Smooth muscle cell (in vitro differentiated cells): ENCODE measurements around the gene FGD3. TPM values are rescaled to one million over a fixed set of nuclear protein-coding genes. Genes with fewer than 3 reads are reported as not detected.

Source experiments
- DNase-seq: peaks from one replicate; lab custom pipeline; 2025; ENCODE audit not compliant: unreplicated experiment; lab: John Stamatoyannopoulos, UW
- H2AFZ ChIP-seq: fragments of 200-600 bp; sonication (generic); 2 replicates; pipeline ENCODE4 v1.6.0; 2016; ENCODE audit warnings: antibody characterized with exemption, low read depth, mild to moderate bottlenecking
- H3F3A ChIP-seq: fragments of 200-600 bp; sonication (generic); 2 replicates; pipeline ENCODE4 v1.6.0; 2017; ENCODE audit warnings: antibody characterized with exemption, low read depth
- H3K27ac ChIP-seq: fragments of 200-600 bp; sonication (generic); 2 replicates; pipeline ENCODE4 v1.5.1; 2016; ENCODE audit warnings: low read depth, mild to moderate bottlenecking
- H3K27me3 ChIP-seq: fragments of 200-600 bp; sonication (generic); 2 replicates; pipeline ENCODE4 v1.6.1; 2016; ENCODE audit warnings: low read depth, mild to moderate bottlenecking
- H3K36me3 ChIP-seq: fragments of 200-600 bp; sonication (generic); 2 replicates; pipeline ENCODE4 v1.5.1; 2016; ENCODE audit warnings: low read depth
- H3K4me1 ChIP-seq: fragments of 200-600 bp; sonication (generic); 2 replicates; pipeline ENCODE4 v1.5.1; 2016; ENCODE audit warnings: low read depth
- H3K4me2 ChIP-seq: fragments of 200-600 bp; sonication (generic); 2 replicates; pipeline ENCODE4 v1.6.0; 2016; ENCODE audit warnings: mild to moderate bottlenecking
- H3K4me3 ChIP-seq: fragments of 200-600 bp; sonication (generic); 2 replicates; pipeline ENCODE4 v1.5.1; 2016; ENCODE audit warnings: mild to moderate bottlenecking
- H3K79me2 ChIP-seq: fragments of 200-600 bp; sonication (generic); 2 replicates; pipeline ENCODE4 v1.6.0; 2016; ENCODE audit warnings: low read depth, mild to moderate bottlenecking
- H3K9ac ChIP-seq: fragments of 200-600 bp; sonication (generic); 2 replicates; pipeline ENCODE4 v1.6.0; 2016; ENCODE audit warnings: low read depth
- H3K9me3 ChIP-seq: fragments of 200-600 bp; sonication (generic); replicated peaks from 2 replicates; pipeline ENCODE4 v1.5.1; 2016; ENCODE audit warnings: low read depth
- H4K20me1 ChIP-seq: fragments of 200-600 bp; sonication (generic); 2 replicates; pipeline ENCODE4 v1.6.0; 2016; ENCODE audit warnings: low read depth
- CTCF ChIP-seq: fragments of 200-600 bp; sonication (generic); IDR thresholded peaks from 2 replicates; pipeline ENCODE4 v1.5.1; 2017; ENCODE audit warnings: borderline replicate concordance, mild to moderate bottlenecking, antibody characterized with exemption; ENCODE audit not compliant: insufficient read depth, poor library complexity, severe bottlenecking
- WGBS: methylation state at CpG from one replicate; pipeline ENCODE4 v1.1.7; 2016; ENCODE audit warnings: low lambda C conversion rate; 5-methylcytosine and 5-hydroxymethylcytosine counted together
- polyA plus RNA-seq: library from polyadenylated mRNA; unstranded; fragments of >200 nt; fragmentation: Nextera tagmentation; extraction: Ambion mirVana; gene quantifications from 2 replicates; pipeline ENCODE4 v1.2.1, GENCODE V29; 2016
- total RNA-seq: library from RNA; depleted of rRNA; stranded (reverse); fragments of >200 nt; gene quantifications from 2 replicates; pipeline ENCODE4 v1.2.3, GENCODE V29; 2014

Gene FGD3
- total and polyA plus RNA-seq, 2 experiments from 2014 or later = 1.1 to 2.1 TPM

- no peak overlapping the region for H2AFZ ChIP-seq
- no peak overlapping the region for H3K4me3 ChIP-seq
- no peaks in the 10 kb centered on the region for H3K9me3 ChIP-seq
- H3K4me2 ChIP-seq = no peak overlapping the region
- no peak overlapping the region for H3K9ac ChIP-seq
- H3K4me1 ChIP-seq = no peaks in the 10 kb centered on the region
- no peaks in the 10 kb centered on the region for H3F3A ChIP-seq
- H3K27ac ChIP-seq = no peak overlapping the region
- WGBS = 88% methylated on average over 4 of the region's 4 CpGs
- no peak for TF ChIP-seq CTCF
- no peaks in the 10 kb centered on the region for H3K79me2 ChIP-seq
- H4K20me1 ChIP-seq = no peaks in the 10 kb centered on the region
- H3K27me3 ChIP-seq = no peaks in the 10 kb centered on the region
- no peak for DNase-seq
- no peaks in the 10 kb centered on the region for H3K36me3 ChIP-seq
These were observed 63.4 kb downstream of the FGD3 start for GRCh38 chr9:93010704-93011103.

GRCh38 chr9:93011114-93011513 is 63.8 kb downstream of the FGD3 start:
- Histone ChIP-seq H4K20me1 (no peaks in the 10 kb centered on the region), H3F3A (no peaks in the 10 kb centered on the region), H3K79me2 (no peaks in the 10 kb centered on the region), H3K9ac (no peak overlapping the region), H3K4me3 (no peak overlapping the region), H3K27me3 (no peaks in the 10 kb centered on the region), H3K4me1 (no peaks in the 10 kb centered on the region), H3K4me2 (no peak overlapping the region), H2AFZ (no peak overlapping the region), H3K9me3 (no peaks in the 10 kb centered on the region), H3K36me3 (no peaks in the 10 kb centered on the region), H3K27ac (no peak overlapping the region)
- no peak for TF ChIP-seq CTCF
- WGBS = 92% methylated on average over 8 of the region's 8 CpGs
- no peak for DNase-seq

- Histone ChIP-seq H3K27me3 (no peaks in the 10 kb centered on the region), H3K9me3 (no peaks in the 10 kb centered on the region), H3K4me2 (no peak overlapping the region), H3K79me2 (no peaks in the 10 kb centered on the region), H4K20me1 (no peaks in the 10 kb centered on the region), H2AFZ (no peak overlapping the region), H3K9ac (no peak overlapping the region), H3F3A (no peaks in the 10 kb centered on the region), H3K36me3 (no peaks in the 10 kb centered on the region), H3K4me3 (no peak overlapping the region), H3K27ac (no peak overlapping the region), H3K4me1 (no peaks in the 10 kb centered on the region)
- no peak for DNase-seq
- TF ChIP-seq CTCF = no peak
- 94% methylated on average over 14 of the region's 14 CpGs for WGBS
These were observed 65.9 kb downstream of the FGD3 start for GRCh38 chr9:93012963-93013855.
